ENCODE results near the gene SLC39A5.

- TF ChIP-seq CTBP2 (IDR thresholded peaks at IDR 0.05; ENCODE audit: borderline replicate concordance, insufficient read depth, insufficient read length, low read length) = no peak
- TF ChIP-seq JUND (IDR thresholded peaks at IDR 0.05; ENCODE audit: low read length) = no peak
- no peak for TF ChIP-seq RAD21 (IDR thresholded peaks at IDR 0.05 in 1 of 2, conservative IDR thresholded peaks at IDR 0.05 in 1 of 2; ENCODE audit: low read depth in 2 of 2, low read length in 2 of 2)
- TF ChIP-seq GABPA (IDR thresholded peaks at IDR 0.05; ENCODE audit: borderline replicate concordance, insufficient read depth, low read length) = no peak
- TF ChIP-seq JUN (IDR thresholded peaks at IDR 0.05; ENCODE audit: low read depth, low read length) = no peak
- TF ChIP-seq, protein P1, sequence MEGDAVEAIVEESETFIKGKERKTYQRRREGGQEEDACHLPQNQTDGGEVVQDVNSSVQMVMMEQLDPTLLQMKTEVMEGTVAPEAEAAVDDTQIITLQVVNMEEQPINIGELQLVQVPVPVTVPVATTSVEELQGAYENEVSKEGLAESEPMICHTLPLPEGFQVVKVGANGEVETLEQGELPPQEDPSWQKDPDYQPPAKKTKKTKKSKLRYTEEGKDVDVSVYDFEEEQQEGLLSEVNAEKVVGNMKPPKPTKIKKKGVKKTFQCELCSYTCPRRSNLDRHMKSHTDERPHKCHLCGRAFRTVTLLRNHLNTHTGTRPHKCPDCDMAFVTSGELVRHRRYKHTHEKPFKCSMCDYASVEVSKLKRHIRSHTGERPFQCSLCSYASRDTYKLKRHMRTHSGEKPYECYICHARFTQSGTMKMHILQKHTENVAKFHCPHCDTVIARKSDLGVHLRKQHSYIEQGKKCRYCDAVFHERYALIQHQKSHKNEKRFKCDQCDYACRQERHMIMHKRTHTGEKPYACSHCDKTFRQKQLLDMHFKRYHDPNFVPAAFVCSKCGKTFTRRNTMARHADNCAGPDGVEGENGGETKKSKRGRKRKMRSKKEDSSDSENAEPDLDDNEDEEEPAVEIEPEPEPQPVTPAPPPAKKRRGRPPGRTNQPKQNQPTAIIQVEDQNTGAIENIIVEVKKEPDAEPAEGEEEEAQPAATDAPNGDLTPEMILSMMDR (IDR thresholded peaks at IDR 0.05; ENCODE audit: control extremely low read depth in 1 of 3, insufficient read depth in 1 of 3, low read depth in 1 of 3, low read length in 3 of 3) = no peak
- no peak for TF ChIP-seq PHF8 (conservative IDR thresholded peaks at IDR 0.05; ENCODE audit: low read depth, low read length)
- no peak for TF ChIP-seq POLR2AphosphoS5 (IDR thresholded peaks at IDR 0.05; ENCODE audit: low read depth, low read length)
- TF ChIP-seq, protein P2, sequence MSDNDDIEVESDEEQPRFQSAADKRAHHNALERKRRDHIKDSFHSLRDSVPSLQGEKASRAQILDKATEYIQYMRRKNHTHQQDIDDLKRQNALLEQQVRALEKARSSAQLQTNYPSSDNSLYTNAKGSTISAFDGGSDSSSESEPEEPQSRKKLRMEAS (IDR thresholded peaks at IDR 0.05) = no peak
These were observed 31.8 kb downstream of the SLC39A5 start for GRCh38 chr12:56261503-56262232.
